ENCODE measurements around the gene STX16.

GRCh38 chr20:58614366-58614765 lies 36.7 kb upstream of the STX16 start:
- TF ChIP-seq POLR2AphosphoS5 (IDR thresholded peaks at IDR 0.05; ENCODE audit: low read depth, low read length) (no peak), POLR2A (IDR thresholded peaks at IDR 0.05; ENCODE audit: low read depth, low read length) (no peak), TAF1 (IDR thresholded peaks at IDR 0.05; ENCODE audit: borderline replicate concordance, low read depth, low read length) (no peak)

Data from GM12892 (cell line).